ENCODE data around the gene RBM22. TPM values are rescaled to one million over a fixed set of nuclear protein-coding genes. Genes with fewer than 3 reads are reported as not detected.

Gene RBM22
- total RNA-seq, 1 experiment from 2014 or later, result 34.0 TPM

- no peak for TF ChIP-seq ARID4B (CRISPR knock-in tag; IDR thresholded peaks at IDR 0.05; ENCODE audit: borderline replicate concordance)
Observed at GRCh38 chr5:150703762-150704161, 2.9 kb upstream of the RBM22 start (continued).

GRCh38 chr5:150700246-150700593 lies 642 bp downstream of the RBM22 start:
- H3K4me1 Mint-ChIP-seq, result peaks cover 2% of the 10 kb centered on the region; the same call in 1 of the 2 replicates
- ChIA-PET CTCF (interaction anchor here (0.6 to 2.7 kb wide), 29 partner anchors 9 to 415 kb away, joined by 3 to 31 read pairs (median 5); partner anchors contain the start of genes DCTN4, IRGM, MYOZ3 and SMIM3), POLR2A (interaction anchor here (0.9 to 1.9 kb wide), 13 partner anchors 11 to 228 kb away, joined by 3 to 26 read pairs (median 7); partner anchors contain the start of genes DCTN4 and SMIM3)
- TF ChIP-seq, protein P1, sequence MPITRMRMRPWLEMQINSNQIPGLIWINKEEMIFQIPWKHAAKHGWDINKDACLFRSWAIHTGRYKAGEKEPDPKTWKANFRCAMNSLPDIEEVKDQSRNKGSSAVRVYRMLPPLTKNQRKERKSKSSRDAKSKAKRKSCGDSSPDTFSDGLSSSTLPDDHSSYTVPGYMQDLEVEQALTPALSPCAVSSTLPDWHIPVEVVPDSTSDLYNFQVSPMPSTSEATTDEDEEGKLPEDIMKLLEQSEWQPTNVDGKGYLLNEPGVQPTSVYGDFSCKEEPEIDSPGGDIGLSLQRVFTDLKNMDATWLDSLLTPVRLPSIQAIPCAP (CRISPR knock-in tag; IDR thresholded peaks at IDR 0.05), result no peak
- TF ChIP-seq, protein P2, sequence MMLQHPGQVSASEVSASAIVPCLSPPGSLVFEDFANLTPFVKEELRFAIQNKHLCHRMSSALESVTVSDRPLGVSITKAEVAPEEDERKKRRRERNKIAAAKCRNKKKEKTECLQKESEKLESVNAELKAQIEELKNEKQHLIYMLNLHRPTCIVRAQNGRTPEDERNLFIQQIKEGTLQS (CRISPR knock-in tag; conservative IDR thresholded peaks at IDR 0.05), result no peak
- TF ChIP-seq ELF4 (CRISPR knock-in tag; IDR thresholded peaks at IDR 0.05; ENCODE audit: low read depth), result no peak
- no peak for TF ChIP-seq ZNF317 (CRISPR knock-in tag; IDR thresholded peaks at IDR 0.05; ENCODE audit: borderline replicate concordance, low read depth)
- no peaks in the 10 kb centered on the region; the same call in 1 of the 2 replicates for H3K27me3 Mint-ChIP-seq (ENCODE audit: low read depth)
- peaks cover 34% of the 10 kb centered on the region for H3K36me3 Mint-ChIP-seq
- no peak for ATAC-seq
- no peak overlapping the region for H3K27ac Mint-ChIP-seq
- no peaks in the 10 kb centered on the region for H3K9me3 Mint-ChIP-seq
- H3K4me3 Mint-ChIP-seq, result no peak overlapping the region
- DNase-seq (ENCODE audit: low spot score), result no peak

DNA sequence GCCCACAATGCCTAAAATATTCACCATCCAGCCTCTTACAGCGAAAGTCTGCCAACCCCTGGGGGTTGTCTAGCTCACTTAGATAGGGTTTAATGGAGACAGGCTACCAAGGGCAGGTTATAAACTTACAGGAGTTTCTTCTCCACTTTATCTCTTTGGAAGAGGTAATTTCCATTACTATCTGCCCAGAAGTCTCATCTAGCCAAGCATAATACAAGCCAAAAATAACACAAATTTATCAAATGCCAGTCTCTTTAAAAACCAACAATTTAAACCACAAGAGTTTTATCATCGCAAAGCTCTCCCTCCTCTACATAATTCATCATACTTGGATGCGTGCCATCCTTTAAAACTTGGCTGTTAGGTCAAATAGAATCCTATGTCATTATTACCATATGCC lies 6.2 kb downstream of the RBM22 start:
- H3K4me3 Mint-ChIP-seq, result no peak overlapping the region
- CTCF ChIA-PET, result no interaction called here
- POLR2A ChIA-PET, result no interaction called here
- DNase-seq (ENCODE audit: low spot score) (no peak), ATAC-seq (no peak)
- H3K4me1 Mint-ChIP-seq, result peaks cover 9% of the 10 kb centered on the region
- no peaks in the 10 kb centered on the region for H3K9me3 Mint-ChIP-seq
- H3K27ac Mint-ChIP-seq, result no peak overlapping the region
- H3K27me3 Mint-ChIP-seq (ENCODE audit: low read depth), result no peaks in the 10 kb centered on the region
- H3K36me3 Mint-ChIP-seq, result peaks cover 80% of the 10 kb centered on the region
- TF ChIP-seq ZSCAN18 (CRISPR knock-in tag; IDR thresholded peaks at IDR 0.05) (no peak), GABPB1 (CRISPR knock-in tag; IDR thresholded peaks at IDR 0.05) (no peak), MXD4 (CRISPR knock-in tag; IDR thresholded peaks at IDR 0.05; ENCODE audit: borderline replicate concordance) (no peak), CBFB (CRISPR knock-in tag; IDR thresholded peaks at IDR 0.05; ENCODE audit: low read depth) (no peak), ESRRA (CRISPR knock-in tag; IDR thresholded peaks at IDR 0.05; ENCODE audit: borderline replicate concordance) (no peak), FOXJ3 (CRISPR knock-in tag; IDR thresholded peaks at IDR 0.05; ENCODE audit: borderline replicate concordance) (no peak), AR (CRISPR knock-in tag; IDR thresholded peaks at IDR 0.05) (no peak), ZNF532 (CRISPR knock-in tag; IDR thresholded peaks at IDR 0.05; ENCODE audit: borderline replicate concordance) (no peak)
- TF ChIP-seq, protein P3, sequence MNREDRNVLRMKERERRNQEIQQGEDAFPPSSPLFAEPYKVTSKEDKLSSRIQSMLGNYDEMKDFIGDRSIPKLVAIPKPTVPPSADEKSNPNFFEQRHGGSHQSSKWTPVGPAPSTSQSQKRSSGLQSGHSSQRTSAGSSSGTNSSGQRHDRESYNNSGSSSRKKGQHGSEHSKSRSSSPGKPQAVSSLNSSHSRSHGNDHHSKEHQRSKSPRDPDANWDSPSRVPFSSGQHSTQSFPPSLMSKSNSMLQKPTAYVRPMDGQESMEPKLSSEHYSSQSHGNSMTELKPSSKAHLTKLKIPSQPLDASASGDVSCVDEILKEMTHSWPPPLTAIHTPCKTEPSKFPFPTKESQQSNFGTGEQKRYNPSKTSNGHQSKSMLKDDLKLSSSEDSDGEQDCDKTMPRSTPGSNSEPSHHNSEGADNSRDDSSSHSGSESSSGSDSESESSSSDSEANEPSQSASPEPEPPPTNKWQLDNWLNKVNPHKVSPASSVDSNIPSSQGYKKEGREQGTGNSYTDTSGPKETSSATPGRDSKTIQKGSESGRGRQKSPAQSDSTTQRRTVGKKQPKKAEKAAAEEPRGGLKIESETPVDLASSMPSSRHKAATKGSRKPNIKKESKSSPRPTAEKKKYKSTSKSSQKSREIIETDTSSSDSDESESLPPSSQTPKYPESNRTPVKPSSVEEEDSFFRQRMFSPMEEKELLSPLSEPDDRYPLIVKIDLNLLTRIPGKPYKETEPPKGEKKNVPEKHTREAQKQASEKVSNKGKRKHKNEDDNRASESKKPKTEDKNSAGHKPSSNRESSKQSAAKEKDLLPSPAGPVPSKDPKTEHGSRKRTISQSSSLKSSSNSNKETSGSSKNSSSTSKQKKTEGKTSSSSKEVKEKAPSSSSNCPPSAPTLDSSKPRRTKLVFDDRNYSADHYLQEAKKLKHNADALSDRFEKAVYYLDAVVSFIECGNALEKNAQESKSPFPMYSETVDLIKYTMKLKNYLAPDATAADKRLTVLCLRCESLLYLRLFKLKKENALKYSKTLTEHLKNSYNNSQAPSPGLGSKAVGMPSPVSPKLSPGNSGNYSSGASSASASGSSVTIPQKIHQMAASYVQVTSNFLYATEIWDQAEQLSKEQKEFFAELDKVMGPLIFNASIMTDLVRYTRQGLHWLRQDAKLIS (CRISPR knock-in tag; IDR thresholded peaks at IDR 0.05; ENCODE audit: borderline replicate concordance), result no peak

Data from WTC11 (cell line).